Peyer's patch (tissue), 4 donors: ENCODE results near the gene PTCHD4.

Source experiments
- POLR2A ChIP-seq, 2 donors: fragments of 450-650 bp; IDR thresholded peaks; one replicate each; pipeline ENCODE4 v1.5.1; 2017; ENCODE audit warnings: antibody characterized with exemption in 2 of 2, mild to moderate bottlenecking in 2 of 2, moderate library complexity in 2 of 2
- TF ChIP-seq, protein P1 (sequence below), 6 experiments: fragments of 450-650 bp in 4 of 6; fragments of 200-600 bp in 2 of 6; sonication (generic) in 1 of 6; IDR thresholded peaks; one replicate each; pipeline ENCODE4 v1.5.1; 2017 to 2019; ENCODE audit warnings: antibody characterized with exemption in 6 of 6, mild to moderate bottlenecking in 3 of 6, moderate library complexity in 1 of 6

DNA sequence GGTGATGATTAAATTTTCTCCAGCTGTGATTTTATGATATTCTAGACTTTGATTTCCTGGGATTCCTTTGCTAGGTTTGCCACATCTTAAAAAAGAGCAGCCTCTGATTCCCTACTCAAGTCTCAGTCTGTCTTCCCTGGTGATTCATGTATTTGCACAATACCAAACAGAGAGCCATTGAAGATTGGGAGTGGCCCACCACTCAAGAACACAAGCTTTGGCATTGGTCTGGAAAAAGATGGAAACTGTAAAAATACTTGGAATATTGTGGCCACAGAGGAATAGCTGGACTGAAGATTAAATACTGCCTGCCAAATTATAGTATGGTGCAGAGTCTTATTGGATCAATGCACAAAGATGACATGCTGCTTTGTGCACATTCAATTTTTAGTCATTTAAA is 32.9 kb downstream of the PTCHD4 start:
- no peak for TF ChIP-seq POLR2A (IDR thresholded peaks at IDR 0.05)
- TF ChIP-seq, protein P1, sequence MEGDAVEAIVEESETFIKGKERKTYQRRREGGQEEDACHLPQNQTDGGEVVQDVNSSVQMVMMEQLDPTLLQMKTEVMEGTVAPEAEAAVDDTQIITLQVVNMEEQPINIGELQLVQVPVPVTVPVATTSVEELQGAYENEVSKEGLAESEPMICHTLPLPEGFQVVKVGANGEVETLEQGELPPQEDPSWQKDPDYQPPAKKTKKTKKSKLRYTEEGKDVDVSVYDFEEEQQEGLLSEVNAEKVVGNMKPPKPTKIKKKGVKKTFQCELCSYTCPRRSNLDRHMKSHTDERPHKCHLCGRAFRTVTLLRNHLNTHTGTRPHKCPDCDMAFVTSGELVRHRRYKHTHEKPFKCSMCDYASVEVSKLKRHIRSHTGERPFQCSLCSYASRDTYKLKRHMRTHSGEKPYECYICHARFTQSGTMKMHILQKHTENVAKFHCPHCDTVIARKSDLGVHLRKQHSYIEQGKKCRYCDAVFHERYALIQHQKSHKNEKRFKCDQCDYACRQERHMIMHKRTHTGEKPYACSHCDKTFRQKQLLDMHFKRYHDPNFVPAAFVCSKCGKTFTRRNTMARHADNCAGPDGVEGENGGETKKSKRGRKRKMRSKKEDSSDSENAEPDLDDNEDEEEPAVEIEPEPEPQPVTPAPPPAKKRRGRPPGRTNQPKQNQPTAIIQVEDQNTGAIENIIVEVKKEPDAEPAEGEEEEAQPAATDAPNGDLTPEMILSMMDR (IDR thresholded peaks at IDR 0.05) = no peak
